Ishikawa (cell line): ENCODE data around the gene IQCM.

ENCODE experiments used
- CEBPB ChIP-seq: IDR thresholded peaks from 2 replicates; pipeline ENCODE4 v1.6.1; 2012
- CREB1 ChIP-seq: IDR thresholded peaks from 2 replicates; pipeline ENCODE4 v1.6.1; 2012; ENCODE audit warnings: low read depth
- EGR1 ChIP-seq: IDR thresholded peaks from 2 replicates; pipeline ENCODE4 v1.6.1; 2012
- EP300 ChIP-seq: IDR thresholded peaks from 2 replicates; pipeline ENCODE4 v1.6.1; 2012; ENCODE audit warnings: borderline replicate concordance
- FOXM1 ChIP-seq: IDR thresholded peaks from 2 replicates; pipeline ENCODE4 v1.6.1; 2012; ENCODE audit warnings: low read depth, borderline replicate concordance
- NFIC ChIP-seq: IDR thresholded peaks from 2 replicates; pipeline ENCODE4 v1.6.1; 2012
- RAD21 ChIP-seq: IDR thresholded peaks from 2 replicates; pipeline ENCODE4 v1.6.1; 2012; ENCODE audit warnings: low read depth
- TAF1 ChIP-seq: IDR thresholded peaks from 2 replicates; pipeline ENCODE4 v1.6.1; 2012; ENCODE audit warnings: low read depth, mild to moderate bottlenecking
- TCF12 ChIP-seq: IDR thresholded peaks from 2 replicates; pipeline ENCODE4 v1.6.1; 2012; ENCODE audit warnings: low read depth
- TEAD4 ChIP-seq: IDR thresholded peaks from 2 replicates; pipeline ENCODE4 v1.6.1; 2012
- YY1 ChIP-seq: IDR thresholded peaks from 2 replicates; pipeline ENCODE4 v1.6.1; 2012; ENCODE audit warnings: low read depth
- ZBTB7A ChIP-seq: IDR thresholded peaks from 2 replicates; pipeline ENCODE4 v1.6.1; 2012; ENCODE audit warnings: low read depth
- TF ChIP-seq, protein P1 (sequence below): IDR thresholded peaks from 2 replicates; pipeline ENCODE4 v1.6.1; 2012
- TF ChIP-seq, protein P2 (sequence below): IDR thresholded peaks from 2 replicates; pipeline ENCODE4 v1.6.1; 2012; ENCODE audit warnings: low read depth, mild to moderate bottlenecking
- TF ChIP-seq, protein P3 (sequence below): IDR thresholded peaks from 2 replicates; pipeline ENCODE4 v1.6.1; 2012

Gene IQCM

DNA sequence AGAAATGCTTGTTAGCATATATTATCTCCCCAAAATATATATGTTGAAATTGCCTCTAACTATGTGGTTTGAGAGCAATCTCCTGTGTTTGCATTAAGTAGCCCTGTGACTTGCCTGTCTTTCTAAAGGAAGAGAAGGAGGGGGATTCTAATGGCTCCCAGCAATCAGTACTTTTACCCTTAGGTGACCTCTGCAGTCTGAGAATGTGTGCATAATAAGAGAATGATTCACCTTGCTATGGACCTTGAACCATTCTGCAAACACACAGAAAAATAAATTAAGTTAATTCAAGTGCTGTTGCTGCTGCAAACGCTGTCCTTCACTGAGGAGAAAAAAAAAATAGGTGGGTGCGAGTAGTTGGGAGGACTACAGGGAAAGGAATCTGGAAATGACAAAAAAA lies 322.2 kb downstream of the IQCM start:
- TF ChIP-seq TCF12 (no peak), EGR1 (no peak), EP300 (no peak), TAF1 (no peak), ZBTB7A (no peak)
- TF ChIP-seq, protein P1, sequence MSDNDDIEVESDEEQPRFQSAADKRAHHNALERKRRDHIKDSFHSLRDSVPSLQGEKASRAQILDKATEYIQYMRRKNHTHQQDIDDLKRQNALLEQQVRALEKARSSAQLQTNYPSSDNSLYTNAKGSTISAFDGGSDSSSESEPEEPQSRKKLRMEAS = no peak

DNA sequence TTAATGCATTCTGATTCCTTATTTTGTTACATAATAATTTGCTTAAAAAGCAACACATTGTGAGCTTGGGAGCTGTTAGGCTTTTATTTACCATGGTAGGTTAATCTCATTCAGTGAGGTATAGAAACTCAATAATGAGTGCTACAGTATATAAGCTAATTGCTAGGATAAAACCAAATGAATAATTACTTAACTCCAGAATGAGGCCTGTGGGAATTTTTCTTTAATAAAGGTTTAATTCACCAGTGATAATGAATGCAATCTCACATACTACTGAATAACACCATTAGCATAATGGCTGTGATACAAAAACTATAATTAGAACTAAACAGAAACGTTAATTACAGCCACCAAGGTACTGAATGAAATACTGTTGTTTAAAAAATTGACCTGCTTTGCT lies 326.3 kb downstream of the IQCM start:
- TF ChIP-seq FOXM1 (no peak), YY1 (no peak), EP300 (no peak), CEBPB (no peak), EGR1 (no peak), RAD21 (no peak), CREB1 (no peak), NFIC (no peak), ZBTB7A (no peak), TEAD4 (no peak), TCF12 (no peak)
- TF ChIP-seq, protein P2, sequence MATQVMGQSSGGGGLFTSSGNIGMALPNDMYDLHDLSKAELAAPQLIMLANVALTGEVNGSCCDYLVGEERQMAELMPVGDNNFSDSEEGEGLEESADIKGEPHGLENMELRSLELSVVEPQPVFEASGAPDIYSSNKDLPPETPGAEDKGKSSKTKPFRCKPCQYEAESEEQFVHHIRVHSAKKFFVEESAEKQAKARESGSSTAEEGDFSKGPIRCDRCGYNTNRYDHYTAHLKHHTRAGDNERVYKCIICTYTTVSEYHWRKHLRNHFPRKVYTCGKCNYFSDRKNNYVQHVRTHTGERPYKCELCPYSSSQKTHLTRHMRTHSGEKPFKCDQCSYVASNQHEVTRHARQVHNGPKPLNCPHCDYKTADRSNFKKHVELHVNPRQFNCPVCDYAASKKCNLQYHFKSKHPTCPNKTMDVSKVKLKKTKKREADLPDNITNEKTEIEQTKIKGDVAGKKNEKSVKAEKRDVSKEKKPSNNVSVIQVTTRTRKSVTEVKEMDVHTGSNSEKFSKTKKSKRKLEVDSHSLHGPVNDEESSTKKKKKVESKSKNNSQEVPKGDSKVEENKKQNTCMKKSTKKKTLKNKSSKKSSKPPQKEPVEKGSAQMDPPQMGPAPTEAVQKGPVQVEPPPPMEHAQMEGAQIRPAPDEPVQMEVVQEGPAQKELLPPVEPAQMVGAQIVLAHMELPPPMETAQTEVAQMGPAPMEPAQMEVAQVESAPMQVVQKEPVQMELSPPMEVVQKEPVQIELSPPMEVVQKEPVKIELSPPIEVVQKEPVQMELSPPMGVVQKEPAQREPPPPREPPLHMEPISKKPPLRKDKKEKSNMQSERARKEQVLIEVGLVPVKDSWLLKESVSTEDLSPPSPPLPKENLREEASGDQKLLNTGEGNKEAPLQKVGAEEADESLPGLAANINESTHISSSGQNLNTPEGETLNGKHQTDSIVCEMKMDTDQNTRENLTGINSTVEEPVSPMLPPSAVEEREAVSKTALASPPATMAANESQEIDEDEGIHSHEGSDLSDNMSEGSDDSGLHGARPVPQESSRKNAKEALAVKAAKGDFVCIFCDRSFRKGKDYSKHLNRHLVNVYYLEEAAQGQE = no peak
- TF ChIP-seq, protein P1 = no peak
- TF ChIP-seq, protein P3, sequence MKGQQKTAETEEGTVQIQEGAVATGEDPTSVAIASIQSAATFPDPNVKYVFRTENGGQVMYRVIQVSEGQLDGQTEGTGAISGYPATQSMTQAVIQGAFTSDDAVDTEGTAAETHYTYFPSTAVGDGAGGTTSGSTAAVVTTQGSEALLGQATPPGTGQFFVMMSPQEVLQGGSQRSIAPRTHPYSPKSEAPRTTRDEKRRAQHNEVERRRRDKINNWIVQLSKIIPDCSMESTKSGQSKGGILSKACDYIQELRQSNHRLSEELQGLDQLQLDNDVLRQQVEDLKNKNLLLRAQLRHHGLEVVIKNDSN = no peak

DNA sequence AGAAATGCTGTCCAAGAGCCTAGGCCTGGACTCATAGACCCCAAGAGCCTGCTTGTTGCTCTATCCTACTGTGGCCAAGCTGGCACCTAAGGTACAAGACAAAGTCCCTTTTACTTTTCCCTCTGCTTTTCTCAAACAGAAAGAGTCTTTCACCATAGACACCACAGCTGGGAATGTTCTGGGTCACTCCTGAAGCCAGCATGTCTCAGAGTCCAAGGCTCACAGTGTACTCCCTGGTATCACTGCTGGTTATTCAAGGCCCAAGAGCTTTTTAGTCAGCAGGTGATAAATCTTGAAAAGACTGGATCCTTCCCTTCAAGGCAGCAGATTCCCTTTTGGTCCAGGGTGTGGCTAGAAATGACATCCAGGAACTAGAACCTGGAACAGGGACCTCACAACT lies 328.8 kb downstream of the IQCM start:
- TF ChIP-seq RAD21 (no peak), NFIC (no peak), TEAD4 (no peak)
- TF ChIP-seq, protein P3 = no peak

DNA sequence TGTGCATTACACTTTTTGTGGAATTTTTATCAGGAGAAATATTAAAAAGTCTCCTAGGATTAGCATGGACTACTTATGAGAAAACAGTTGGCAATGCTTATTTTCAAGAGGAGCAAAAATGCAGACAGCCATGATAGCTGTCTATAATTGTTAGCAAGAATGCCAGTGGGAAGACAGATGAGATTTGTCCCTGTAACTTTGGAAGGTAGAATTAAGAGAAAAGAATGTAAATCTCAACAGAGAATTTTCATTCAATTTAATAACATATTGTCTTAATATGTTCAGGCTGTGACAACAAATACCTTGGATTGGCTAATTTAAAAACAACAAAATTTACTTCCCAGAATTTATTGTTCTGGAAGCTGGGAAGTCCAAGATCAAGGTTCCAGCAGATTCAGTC lies 349.2 kb downstream of the IQCM start:
- TF ChIP-seq ZBTB7A (no peak), RAD21 (no peak)

DNA sequence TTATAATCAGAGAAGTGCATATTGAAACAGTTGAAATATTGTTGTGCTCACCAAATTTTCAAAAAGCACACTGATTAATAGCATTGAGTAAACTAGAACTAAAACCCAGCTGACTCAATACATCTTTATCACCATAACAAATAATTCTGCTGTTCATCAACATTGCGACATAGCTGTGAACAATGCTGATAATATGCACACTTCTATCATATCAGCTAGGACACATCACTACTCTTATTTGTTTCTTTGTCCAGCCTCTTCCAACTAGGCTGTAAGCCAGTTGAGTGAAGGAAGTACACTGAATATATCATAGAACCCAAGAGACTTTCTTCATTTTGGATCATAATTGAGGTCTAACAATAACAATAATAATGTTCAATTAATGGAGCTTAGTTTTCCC lies 349.7 kb downstream of the IQCM start:
- TF ChIP-seq, protein P2 = no peak
- TF ChIP-seq, protein P1 = no peak
- 0 out of 2 replicates have a peak, but pooled peaks have one; percentile 20 for TF ChIP-seq CEBPB
- no peak for TF ChIP-seq TEAD4
- TF ChIP-seq, protein P3 = no peak
- no peak for TF ChIP-seq NFIC
- no peak for TF ChIP-seq EGR1

DNA sequence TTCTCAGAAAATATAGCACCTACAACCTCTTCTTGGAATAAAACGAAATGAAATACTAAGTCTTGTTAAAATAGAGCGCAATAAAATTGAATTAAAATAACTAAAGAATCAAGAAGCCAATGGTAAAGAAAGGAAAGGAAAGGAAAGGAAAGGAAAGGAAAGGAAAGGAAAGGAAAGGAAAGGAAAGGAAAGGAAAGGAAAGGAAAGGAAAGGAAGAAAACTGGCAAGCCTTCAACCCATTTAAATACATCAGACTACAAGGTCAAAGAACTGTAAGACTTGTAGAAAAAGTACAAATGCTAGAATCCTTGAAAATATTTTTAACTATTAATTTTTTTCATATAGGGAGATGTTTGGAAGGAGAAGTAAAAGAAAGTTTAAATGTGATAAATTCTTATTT lies 372.1 kb downstream of the IQCM start:
- TF ChIP-seq YY1 (no peak), RAD21 (no peak), EGR1 (no peak), TEAD4 (no peak)
- TF ChIP-seq, protein P3 = no peak

DNA sequence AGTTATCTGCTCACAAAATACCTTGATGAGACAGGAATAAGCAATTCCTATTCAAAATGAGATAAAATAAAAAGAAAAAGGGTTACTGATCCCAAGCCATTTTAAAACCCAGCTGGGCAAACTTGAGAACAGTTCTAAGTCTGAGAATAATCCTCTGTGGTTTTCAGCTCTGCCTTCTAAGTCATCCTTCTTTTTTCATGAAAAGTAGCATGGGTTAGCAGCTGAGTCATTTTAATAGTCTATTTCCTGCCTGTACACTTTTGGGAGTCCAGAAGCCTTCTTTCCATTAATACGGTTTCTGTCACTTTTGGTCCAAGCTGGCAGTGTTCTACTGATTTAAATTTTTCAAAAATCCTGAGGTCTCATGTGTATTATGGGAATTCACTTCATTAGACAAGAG lies 374.3 kb downstream of the IQCM start:
- TF ChIP-seq RAD21 (no peak), CEBPB (no peak), TCF12 (no peak), TAF1 (no peak), ZBTB7A (no peak), CREB1 (no peak), YY1 (no peak), EGR1 (no peak), NFIC (no peak), FOXM1 (no peak), EP300 (no peak), TEAD4 (no peak)
- TF ChIP-seq, protein P2 = no peak
- TF ChIP-seq, protein P1 = no peak
- TF ChIP-seq, protein P3 = no peak
